HCT116 (cell line): Measurements from ENCODE around the gene LHB. TPM values are rescaled to one million over a fixed set of nuclear protein-coding genes. Genes with fewer than 3 reads are reported as not detected.

Source experiments
- ATAC-seq: fragments of 200-7000 bp; cut with Tn5 transposase; 2 replicates; pipeline ENCODE4 v1.9.1; 2020; ENCODE audit warnings: mild to moderate bottlenecking, moderate library complexity
- BruUV-seq: library from RNA; stranded (reverse); fragments of 400-500 nt; replicated peaks from 2 replicates; lab custom pipeline; 2021; lab: Mats Ljungman, UMichigan
- CTCF ChIA-PET: fragments of 300-600 bp; sonication (Branson Sonifier 250); formaldehyde crosslinking; loops from one replicate; lab custom pipeline; 2021; ENCODE audit warnings: antibody characterized with exemption; lab: Charles Lee
- POLR2A ChIA-PET: fragments of 300-600, 350-600 bp; sonication (Branson Sonifier 250); formaldehyde crosslinking; loops from one replicate; lab custom pipeline; 2021; ENCODE audit warnings: antibody characterized with exemption; lab: Charles Lee
- RAD21 ChIA-PET, 2 experiments: fragments of 300-600 bp; sonication (Branson Sonifier 250); formaldehyde crosslinking; loops; one replicate each; lab custom pipeline; 2023; ENCODE audit warnings: low total read pairs in 2 of 2; ENCODE audit not compliant: uncharacterized antibody in 2 of 2, unreplicated experiment in 2 of 2, low non-redundant PET in 1 of 2; lab: Charles Lee
- DNase-seq: peaks from one replicate; pipeline ENCODE4 v3.0.0-alpha.2; 2010; ENCODE audit warnings: low read depth, low spot score
- H2AFZ ChIP-seq: fragments of 200-600 bp; shearing (Covaris generic), sonication (generic); 2 replicates; pipeline ENCODE4 v1.6.1; 2017; ENCODE audit warnings: low read depth, mixed run types, mixed read lengths, antibody characterized with exemption, low read length; ENCODE audit not compliant: poor library complexity, severe bottlenecking
- H3K27ac ChIP-seq: 2 replicates; pipeline ENCODE4 v1.5.1; 2012; ENCODE audit warnings: low read depth, low read length
- H3K27me3 ChIP-seq: fragments of 200-600 bp; sonication (generic); 2 replicates; pipeline ENCODE4 v1.6.1; 2016; ENCODE audit warnings: mixed run types, low read length, mixed read lengths; ENCODE audit not compliant: insufficient read depth
- H3K36me3 ChIP-seq, 2 experiments: fragments of 200-500 bp in 1 of 2; fragments of 200-600 bp in 1 of 2; sonication (Bioruptor generic) in 1 of 2; sonication (generic) in 1 of 2; 2 replicates each; pipeline versions ENCODE4 v1.5.1 to v1.6.1; 2014 to 2016; ENCODE audit warnings: low read length in 2 of 2, inconsistent platforms in 1 of 2, mixed read lengths in 1 of 2, mixed run types in 1 of 2; ENCODE audit not compliant: insufficient read depth in 2 of 2, control insufficient read depth in 1 of 2
- H3K4me1 ChIP-seq, 2 experiments: fragments of 200-600 bp in 1 of 2; sonication (generic) in 1 of 2; 2 replicates each; pipeline versions ENCODE4 v1.5.1 to v1.6.1; 2012 to 2017; ENCODE audit warnings: low read length in 2 of 2, inconsistent platforms in 1 of 2, mild to moderate bottlenecking in 1 of 2, mixed read lengths in 1 of 2, mixed run types in 1 of 2, moderate library complexity in 1 of 2; ENCODE audit not compliant: insufficient read depth in 2 of 2, control insufficient read depth in 1 of 2
- H3K4me2 ChIP-seq: fragments of 200-600 bp; sonication (generic); 2 replicates; pipeline ENCODE4 v1.6.1; 2017; ENCODE audit warnings: mixed run types, low read length, mixed read lengths
- H3K4me3 ChIP-seq, 2 experiments: fragments of 200-600 bp in 1 of 2; sonication (generic) in 1 of 2; replicated peaks in 1 of 2; 2 replicates each; pipeline ENCODE4 v1.5.1; 2011 to 2016; ENCODE audit warnings: low read length in 2 of 2, control low read depth in 1 of 2, low read depth in 1 of 2, mild to moderate bottlenecking in 1 of 2, mixed read lengths in 1 of 2, mixed run types in 1 of 2
- H3K79me2 ChIP-seq: fragments of 200-600 bp; sonication (generic); 2 replicates; pipeline ENCODE4 v1.6.1; 2017; ENCODE audit warnings: mild to moderate bottlenecking, mixed run types, low read length, moderate library complexity, mixed read lengths; ENCODE audit not compliant: insufficient read depth
- H3K9ac ChIP-seq: fragments of 200-600 bp; sonication (generic); 2 replicates; pipeline ENCODE4 v1.6.1; 2016; ENCODE audit warnings: low read length, mixed read lengths
- H3K9me2 ChIP-seq: fragments of 200-600 bp; sonication (generic), shearing (Covaris generic); 2 replicates; pipeline ENCODE4 v1.6.1; 2017; ENCODE audit warnings: mixed run types, mild to moderate bottlenecking, moderate library complexity; ENCODE audit not compliant: insufficient read depth
- H3K9me3 ChIP-seq, 2 experiments: fragments of 200-500 bp in 1 of 2; fragments of 200-600 bp in 1 of 2; sonication (Bioruptor generic) in 1 of 2; sonication (generic) in 1 of 2; 2 replicates each; pipeline ENCODE4 v1.6.1; 2014 to 2017; ENCODE audit warnings: low read length in 2 of 2, mixed read lengths in 2 of 2, inconsistent platforms in 1 of 2, low read depth in 1 of 2, mild to moderate bottlenecking in 1 of 2, mixed run types in 1 of 2, moderate library complexity in 1 of 2; ENCODE audit not compliant: control insufficient read depth in 1 of 2, insufficient read depth in 1 of 2
- H4K20me1 ChIP-seq: fragments of 200-600 bp; sonication (generic), shearing (Covaris generic); 2 replicates; pipeline ENCODE4 v1.6.1; 2017; ENCODE audit warnings: mixed run types, mild to moderate bottlenecking, moderate library complexity; ENCODE audit not compliant: insufficient read depth
- CBX3 ChIP-seq: IDR thresholded peaks from 2 replicates; pipeline ENCODE4 v1.6.1; 2012; ENCODE audit warnings: low read depth
- CEBPB ChIP-seq: IDR thresholded peaks from 2 replicates; pipeline ENCODE4 v1.6.1; 2012; ENCODE audit warnings: low read depth
- EGR1 ChIP-seq: IDR thresholded peaks from 2 replicates; pipeline ENCODE4 v1.6.1; 2012; ENCODE audit warnings: low read depth
- ELF1 ChIP-seq: IDR thresholded peaks from 2 replicates; pipeline ENCODE4 v1.6.1; 2012; ENCODE audit warnings: low read depth, borderline replicate concordance
- EZH2 ChIP-seq: fragments of 200-600 bp; sonication (generic); IDR thresholded peaks from 2 replicates; pipeline ENCODE4 v1.6.1; 2017; ENCODE audit warnings: antibody characterized with exemption, mixed run types
- EZH2phosphoT487 ChIP-seq: fragments of 200-600 bp; IDR thresholded peaks from 2 replicates; pipeline ENCODE4 v1.6.1; 2018; ENCODE audit warnings: antibody characterized with exemption, borderline replicate concordance
- FOSL1 ChIP-seq: IDR thresholded peaks from 2 replicates; pipeline ENCODE4 v1.6.1; 2012; ENCODE audit warnings: low read depth
- POLR2A ChIP-seq: IDR thresholded peaks from 2 replicates; pipeline ENCODE4 v1.7.0; 2011; ENCODE audit warnings: borderline replicate concordance; ENCODE audit not compliant: insufficient read depth, insufficient read length; ENCODE audit errors: extremely low read depth
- POLR2AphosphoS5 ChIP-seq: IDR thresholded peaks from 2 replicates; pipeline ENCODE4 v1.6.1; 2011; ENCODE audit warnings: mild to moderate bottlenecking, low read depth, low read length, moderate library complexity
- SIN3A ChIP-seq: IDR thresholded peaks from 2 replicates; pipeline ENCODE4 v1.6.1; 2012; ENCODE audit warnings: low read depth
- SP1 ChIP-seq: IDR thresholded peaks from 2 replicates; pipeline ENCODE4 v1.6.1; 2012; ENCODE audit warnings: low read depth
- ZFX ChIP-seq: fragments of 450-650 bp; IDR thresholded peaks from 2 replicates; pipeline ENCODE4 v1.6.1; 2017
- ZNF274 ChIP-seq: fragments of 200-500 bp; sonication (Bioruptor generic); IDR thresholded peaks from 2 replicates; pipeline ENCODE4 v1.6.1; 2014; ENCODE audit warnings: mild to moderate bottlenecking, low read depth, low read length, inconsistent platforms
- intact Hi-C: fragments of 100-400 bp; cut with micrococcal nuclease; formaldehyde crosslinking; loops from 2 replicates; pipeline ENCODE4 v1.10.0; 2022
- total RNA-seq: library from RNA; stranded (reverse); gene quantifications from one replicate; pipeline ENCODE4 v1.2.1, GENCODE V29; 2021; ENCODE audit not compliant: unreplicated experiment
- TF ChIP-seq, protein P1 (sequence below): IDR thresholded peaks from 2 replicates; pipeline ENCODE4 v1.6.1; 2012; ENCODE audit warnings: low read depth
- TF ChIP-seq, protein P2 (sequence below), 3 experiments: fragments of 200-600 bp in 1 of 3; sonication (generic) in 1 of 3; IDR thresholded peaks in 2 of 3; conservative IDR thresholded peaks in 1 of 3; 2 replicates each; pipeline ENCODE4 v1.5.1; 2012 to 2017; ENCODE audit warnings: low read depth in 2 of 3, low read length in 2 of 3, antibody characterized with exemption in 1 of 3, borderline replicate concordance in 1 of 3, control low read depth in 1 of 3, mild to moderate bottlenecking in 1 of 3, mixed read lengths in 1 of 3, mixed run types in 1 of 3, moderate library complexity in 1 of 3; ENCODE audit not compliant: insufficient read depth in 1 of 3
- TF ChIP-seq, protein P3 (sequence below): IDR thresholded peaks from 2 replicates; pipeline ENCODE4 v1.6.1; 2012
- TF ChIP-seq, protein P4 (sequence below): IDR thresholded peaks from 2 replicates; pipeline ENCODE4 v1.6.1; 2011; ENCODE audit warnings: mild to moderate bottlenecking, low read length, moderate library complexity; ENCODE audit not compliant: insufficient replicate concordance; ENCODE audit errors: extremely low read depth
- TF ChIP-seq, protein P5 (sequence below): IDR thresholded peaks from 2 replicates; pipeline ENCODE4 v1.6.1; 2012

The LHB gene
- total RNA-seq, 1 experiment from 2014 or later: 3.7 TPM

DNA sequence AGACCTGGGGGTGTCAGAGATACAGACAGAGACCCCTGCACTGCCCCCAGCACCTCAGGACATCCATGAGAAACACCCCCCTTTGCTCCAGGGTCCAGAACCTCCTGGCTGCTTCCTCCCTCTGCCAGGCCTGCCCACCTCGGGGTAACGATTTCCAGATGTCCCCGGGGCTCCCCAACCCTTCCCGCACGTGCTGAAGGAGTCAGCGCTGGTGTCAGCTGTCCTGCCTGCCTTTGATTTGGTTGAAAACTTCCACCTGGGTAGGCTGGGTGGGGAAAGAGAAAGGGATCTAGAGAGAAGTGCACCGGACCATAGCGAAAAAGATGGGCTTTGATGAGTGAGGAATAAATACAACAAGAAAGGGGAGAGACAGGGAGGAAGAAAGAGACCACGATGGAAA is 42.2 kb upstream of the LHB start:
- no peaks in the 10 kb centered on the region for H3K9me2 ChIP-seq
- POLR2A ChIA-PET: no interaction called here
- RAD21 ChIA-PET: no interaction called here
- CTCF ChIA-PET: interaction anchor here (4.1 kb wide), 1 partner anchor 66 kb away, joined by 20 read pairs; the partner anchor contains the start of genes GYS1 and RUVBL2
- no peaks in the 10 kb centered on the region for H3K9me3 ChIP-seq
- H3K4me2 ChIP-seq: no peak overlapping the region
- no peak overlapping the region for H2AFZ ChIP-seq
- H4K20me1 ChIP-seq: no peaks in the 10 kb centered on the region
- no TSS peak for BruUV-seq
- no peak for ATAC-seq
- H3K27me3 ChIP-seq: no peaks in the 10 kb centered on the region
- DNase-seq: no peak
- no peaks in the 10 kb centered on the region; the same call in 1 of the 2 replicates for H3K79me2 ChIP-seq
- intact Hi-C loops: no loop called here
- no peak overlapping the region for H3K27ac ChIP-seq
- no peaks in the 10 kb centered on the region for H3K36me3 ChIP-seq
- peaks cover 29 to 75% of the 10 kb centered on the region in 2 experiments for H3K4me1 ChIP-seq
- H3K4me3 ChIP-seq: no peak overlapping the region
- H3K9ac ChIP-seq: no peak overlapping the region
- no peak for TF ChIP-seq SP1
- no peak for TF ChIP-seq FOSL1
- TF ChIP-seq EZH2phosphoT487: no peak
- no peak for TF ChIP-seq ELF1
- TF ChIP-seq, protein P1, sequence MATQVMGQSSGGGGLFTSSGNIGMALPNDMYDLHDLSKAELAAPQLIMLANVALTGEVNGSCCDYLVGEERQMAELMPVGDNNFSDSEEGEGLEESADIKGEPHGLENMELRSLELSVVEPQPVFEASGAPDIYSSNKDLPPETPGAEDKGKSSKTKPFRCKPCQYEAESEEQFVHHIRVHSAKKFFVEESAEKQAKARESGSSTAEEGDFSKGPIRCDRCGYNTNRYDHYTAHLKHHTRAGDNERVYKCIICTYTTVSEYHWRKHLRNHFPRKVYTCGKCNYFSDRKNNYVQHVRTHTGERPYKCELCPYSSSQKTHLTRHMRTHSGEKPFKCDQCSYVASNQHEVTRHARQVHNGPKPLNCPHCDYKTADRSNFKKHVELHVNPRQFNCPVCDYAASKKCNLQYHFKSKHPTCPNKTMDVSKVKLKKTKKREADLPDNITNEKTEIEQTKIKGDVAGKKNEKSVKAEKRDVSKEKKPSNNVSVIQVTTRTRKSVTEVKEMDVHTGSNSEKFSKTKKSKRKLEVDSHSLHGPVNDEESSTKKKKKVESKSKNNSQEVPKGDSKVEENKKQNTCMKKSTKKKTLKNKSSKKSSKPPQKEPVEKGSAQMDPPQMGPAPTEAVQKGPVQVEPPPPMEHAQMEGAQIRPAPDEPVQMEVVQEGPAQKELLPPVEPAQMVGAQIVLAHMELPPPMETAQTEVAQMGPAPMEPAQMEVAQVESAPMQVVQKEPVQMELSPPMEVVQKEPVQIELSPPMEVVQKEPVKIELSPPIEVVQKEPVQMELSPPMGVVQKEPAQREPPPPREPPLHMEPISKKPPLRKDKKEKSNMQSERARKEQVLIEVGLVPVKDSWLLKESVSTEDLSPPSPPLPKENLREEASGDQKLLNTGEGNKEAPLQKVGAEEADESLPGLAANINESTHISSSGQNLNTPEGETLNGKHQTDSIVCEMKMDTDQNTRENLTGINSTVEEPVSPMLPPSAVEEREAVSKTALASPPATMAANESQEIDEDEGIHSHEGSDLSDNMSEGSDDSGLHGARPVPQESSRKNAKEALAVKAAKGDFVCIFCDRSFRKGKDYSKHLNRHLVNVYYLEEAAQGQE: no peak
- no peak for TF ChIP-seq CEBPB
- no peak for TF ChIP-seq ZFX
- no peak for TF ChIP-seq POLR2AphosphoS5
- TF ChIP-seq ZNF274: no peak
- no peak for TF ChIP-seq EZH2
- TF ChIP-seq EGR1: no peak
- TF ChIP-seq CBX3: no peak
- TF ChIP-seq, protein P2, sequence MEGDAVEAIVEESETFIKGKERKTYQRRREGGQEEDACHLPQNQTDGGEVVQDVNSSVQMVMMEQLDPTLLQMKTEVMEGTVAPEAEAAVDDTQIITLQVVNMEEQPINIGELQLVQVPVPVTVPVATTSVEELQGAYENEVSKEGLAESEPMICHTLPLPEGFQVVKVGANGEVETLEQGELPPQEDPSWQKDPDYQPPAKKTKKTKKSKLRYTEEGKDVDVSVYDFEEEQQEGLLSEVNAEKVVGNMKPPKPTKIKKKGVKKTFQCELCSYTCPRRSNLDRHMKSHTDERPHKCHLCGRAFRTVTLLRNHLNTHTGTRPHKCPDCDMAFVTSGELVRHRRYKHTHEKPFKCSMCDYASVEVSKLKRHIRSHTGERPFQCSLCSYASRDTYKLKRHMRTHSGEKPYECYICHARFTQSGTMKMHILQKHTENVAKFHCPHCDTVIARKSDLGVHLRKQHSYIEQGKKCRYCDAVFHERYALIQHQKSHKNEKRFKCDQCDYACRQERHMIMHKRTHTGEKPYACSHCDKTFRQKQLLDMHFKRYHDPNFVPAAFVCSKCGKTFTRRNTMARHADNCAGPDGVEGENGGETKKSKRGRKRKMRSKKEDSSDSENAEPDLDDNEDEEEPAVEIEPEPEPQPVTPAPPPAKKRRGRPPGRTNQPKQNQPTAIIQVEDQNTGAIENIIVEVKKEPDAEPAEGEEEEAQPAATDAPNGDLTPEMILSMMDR (IDR thresholded peaks at IDR 0.05 in 2 of 3, conservative IDR thresholded peaks at IDR 0.05 in 1 of 3; ENCODE audit: borderline replicate concordance in 1 of 3, insufficient read depth in 1 of 3, low read depth in 2 of 3, low read length in 2 of 3): no peak
- TF ChIP-seq, protein P3, sequence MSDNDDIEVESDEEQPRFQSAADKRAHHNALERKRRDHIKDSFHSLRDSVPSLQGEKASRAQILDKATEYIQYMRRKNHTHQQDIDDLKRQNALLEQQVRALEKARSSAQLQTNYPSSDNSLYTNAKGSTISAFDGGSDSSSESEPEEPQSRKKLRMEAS: no peak
- TF ChIP-seq POLR2A: no peak
- TF ChIP-seq SIN3A: no peak
- TF ChIP-seq, protein P4, sequence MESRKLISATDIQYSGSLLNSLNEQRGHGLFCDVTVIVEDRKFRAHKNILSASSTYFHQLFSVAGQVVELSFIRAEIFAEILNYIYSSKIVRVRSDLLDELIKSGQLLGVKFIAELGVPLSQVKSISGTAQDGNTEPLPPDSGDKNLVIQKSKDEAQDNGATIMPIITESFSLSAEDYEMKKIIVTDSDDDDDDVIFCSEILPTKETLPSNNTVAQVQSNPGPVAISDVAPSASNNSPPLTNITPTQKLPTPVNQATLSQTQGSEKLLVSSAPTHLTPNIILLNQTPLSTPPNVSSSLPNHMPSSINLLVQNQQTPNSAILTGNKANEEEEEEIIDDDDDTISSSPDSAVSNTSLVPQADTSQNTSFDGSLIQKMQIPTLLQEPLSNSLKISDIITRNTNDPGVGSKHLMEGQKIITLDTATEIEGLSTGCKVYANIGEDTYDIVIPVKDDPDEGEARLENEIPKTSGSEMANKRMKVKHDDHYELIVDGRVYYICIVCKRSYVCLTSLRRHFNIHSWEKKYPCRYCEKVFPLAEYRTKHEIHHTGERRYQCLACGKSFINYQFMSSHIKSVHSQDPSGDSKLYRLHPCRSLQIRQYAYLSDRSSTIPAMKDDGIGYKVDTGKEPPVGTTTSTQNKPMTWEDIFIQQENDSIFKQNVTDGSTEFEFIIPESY: no peak
- TF ChIP-seq, protein P5, sequence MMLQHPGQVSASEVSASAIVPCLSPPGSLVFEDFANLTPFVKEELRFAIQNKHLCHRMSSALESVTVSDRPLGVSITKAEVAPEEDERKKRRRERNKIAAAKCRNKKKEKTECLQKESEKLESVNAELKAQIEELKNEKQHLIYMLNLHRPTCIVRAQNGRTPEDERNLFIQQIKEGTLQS: no peak
